ENCODE results near the gene DLGAP4.

The DLGAP4 gene

GRCh38 chr20:36541227-36541767 lies 235.2 kb downstream of the DLGAP4 start, which contains the start of gene MYL9:
TSS of gene MYL9 (plus strand) at chr20:36541519. CDS start at chr20:36544885, 3,366 bp downstream.
- H3K4me3 ChIP-seq (ENCODE audit: low read depth, low read length) = no peak within 1 kb of the TSS; the same call in 1 of the 2 replicates
- DNase-seq (ENCODE audit: low read depth) = peak; percentile 36
- TF ChIP-seq CTCF (IDR thresholded peaks at IDR 0.05; ENCODE audit: insufficient read depth, low read depth, low read length, missing control alignments) = no peak

- no peak overlapping the region; the same call in 1 of the 2 replicates for H3K4me3 ChIP-seq (ENCODE audit: low read depth, low read length)
- no peak for DNase-seq (ENCODE audit: low read depth)
- TF ChIP-seq CTCF (IDR thresholded peaks at IDR 0.05; ENCODE audit: insufficient read depth, low read depth, low read length, missing control alignments) = peak; percentile 17
These were observed 235.8 kb downstream of the DLGAP4 start for GRCh38 chr20:36541768-36542488.

DNA sequence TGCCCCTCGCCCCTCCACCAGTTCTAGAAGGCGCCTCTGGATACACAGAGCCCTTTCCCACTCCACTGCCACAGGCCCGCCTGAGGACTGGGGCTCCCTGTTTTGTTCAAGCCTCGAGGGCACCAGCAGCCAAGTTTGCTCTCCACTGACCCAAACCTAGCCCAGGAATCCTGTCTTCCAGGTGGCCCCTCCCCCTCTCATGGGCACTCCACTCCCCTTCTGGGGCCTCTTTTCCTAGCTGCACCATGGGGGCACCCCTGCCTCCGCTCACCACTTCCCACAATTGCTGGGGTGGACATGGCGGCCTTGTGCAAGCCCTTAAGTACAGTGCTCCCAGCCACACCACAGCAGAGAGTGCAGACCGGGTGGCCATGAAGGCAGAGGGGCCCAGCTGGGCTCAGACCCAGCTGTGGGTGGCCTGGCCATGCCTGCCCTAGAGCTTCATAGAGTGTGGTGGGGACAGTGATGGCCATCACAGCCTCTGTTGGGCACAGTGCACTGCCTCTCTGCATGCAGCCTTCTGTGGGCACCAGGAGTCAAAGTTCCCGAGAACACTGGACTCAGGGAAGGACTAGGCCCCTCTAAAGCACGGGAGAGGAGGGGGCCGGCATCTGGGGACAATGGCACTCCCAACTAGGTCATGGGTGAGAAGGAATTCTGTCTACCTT lies 236.5 kb downstream of the DLGAP4 start:
- no peak overlapping the region for H3K4me3 ChIP-seq (ENCODE audit: low read depth, low read length)
- DNase-seq (ENCODE audit: low read depth) = no peak
- TF ChIP-seq CTCF (IDR thresholded peaks at IDR 0.05; ENCODE audit: insufficient read depth, low read depth, low read length, missing control alignments) = no peak

GRCh38 chr20:36543184-36544133 lies 237.3 kb downstream of the DLGAP4 start:
- no peak overlapping the region for H3K4me3 ChIP-seq (ENCODE audit: low read depth, low read length)
- no peak for TF ChIP-seq CTCF (IDR thresholded peaks at IDR 0.05; ENCODE audit: insufficient read depth, low read depth, low read length, missing control alignments)
- DNase-seq (ENCODE audit: low read depth) = no peak

DNA sequence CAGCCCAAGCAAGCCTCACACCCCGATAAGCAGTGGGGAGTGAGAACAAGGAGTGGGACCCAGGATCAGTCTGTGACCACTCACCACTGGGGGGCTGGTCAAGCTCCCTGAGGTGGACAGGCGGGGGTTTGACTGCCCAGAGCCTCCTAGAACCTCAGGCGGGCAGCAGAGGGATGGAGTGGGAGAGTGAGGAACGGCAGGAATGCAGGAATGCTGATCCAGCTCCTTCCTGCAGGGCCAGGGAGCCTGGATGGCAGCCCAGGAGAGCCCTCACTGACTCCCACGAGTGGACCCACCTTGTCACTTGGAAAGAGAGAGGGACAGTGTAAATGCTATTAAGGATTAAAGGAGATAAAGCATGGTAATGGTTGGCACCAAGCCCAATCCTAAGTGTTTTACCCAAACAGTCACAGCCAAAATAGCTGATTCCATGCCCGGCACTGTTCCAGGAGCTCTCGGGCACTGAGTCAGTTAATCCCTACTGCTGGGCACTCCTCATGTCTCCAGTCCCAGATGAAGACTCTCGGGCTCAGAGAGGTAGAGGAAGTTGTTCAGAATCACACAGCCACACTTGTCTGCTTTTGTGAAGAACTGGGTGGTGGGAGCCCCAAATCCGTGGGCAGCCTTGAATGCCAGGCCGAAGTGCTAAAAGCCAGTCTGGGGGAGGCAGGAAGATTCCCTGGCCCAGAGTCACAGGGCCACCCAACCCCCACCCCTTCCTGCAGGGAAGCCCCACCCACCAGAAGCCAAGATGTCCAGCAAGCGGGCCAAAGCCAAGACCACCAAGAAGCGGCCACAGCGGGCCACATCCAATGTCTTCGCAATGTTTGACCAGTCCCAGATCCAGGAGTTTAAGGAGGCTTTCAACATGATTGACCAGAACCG lies 238.2 kb downstream of the DLGAP4 start:
- no peak for TF ChIP-seq CTCF (IDR thresholded peaks at IDR 0.05; ENCODE audit: insufficient read depth, low read depth, low read length, missing control alignments)
- DNase-seq (ENCODE audit: low read depth) = no peak
- no peak overlapping the region for H3K4me3 ChIP-seq (ENCODE audit: low read depth, low read length)

Data from GM12865 (cell line).